Measurements from ENCODE around the gene NTN1. TPM values are rescaled to one million over a fixed set of nuclear protein-coding genes. Genes with fewer than 3 reads are reported as not detected.

The NTN1 gene
- total and polyA plus RNA-seq, 2 donors: 9.7 to 23.9 TPM

DNA sequence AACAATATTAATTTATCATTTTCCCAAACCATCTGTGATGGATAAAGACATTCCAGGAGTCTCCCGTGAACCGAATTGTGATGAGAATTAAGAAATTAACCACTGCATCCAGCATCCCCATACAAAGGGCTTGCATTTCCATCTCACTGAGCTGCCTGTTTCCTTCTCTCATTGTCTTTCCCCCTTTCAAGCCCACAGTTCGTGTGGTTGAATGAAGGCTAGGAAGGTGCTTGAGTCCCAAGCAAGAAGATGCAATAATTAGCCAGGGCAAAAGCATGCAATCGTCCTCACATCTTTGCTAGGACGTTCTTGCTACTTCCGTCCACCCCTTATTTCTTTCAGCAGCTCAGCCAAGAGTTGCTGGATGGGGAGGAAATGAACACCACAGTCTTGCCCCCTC, 146.1 kb downstream of the NTN1 start:
- Histone ChIP-seq H3K4me3 (ENCODE audit: low read depth, low read length) (no peak overlapping the region), H3K36me3 (ENCODE audit: insufficient read depth) (no peaks in the 10 kb centered on the region), H3K27ac (ENCODE audit: low read depth) (no peak overlapping the region), H3K4me1 (ENCODE audit: insufficient read depth) (peaks cover 2% of the 10 kb centered on the region)
- 87% methylated on average over 6 of the region's 6 CpGs for WGBS
- no peak for DNase-seq (ENCODE audit: extremely low spot score)

- DNase-seq (ENCODE audit: extremely low spot score): no peak
- peaks cover 2% of the 10 kb centered on the region for H3K4me1 ChIP-seq (ENCODE audit: insufficient read depth)
Observed at GRCh38 chr17:9169116-9169515, 147.8 kb downstream of the NTN1 start.

GRCh38 chr17:9170336-9170735, 149.0 kb downstream of the NTN1 start:
- Histone ChIP-seq H3K36me3 (ENCODE audit: insufficient read depth) (no peaks in the 10 kb centered on the region), H3K27ac (ENCODE audit: low read depth) (no peak overlapping the region), H3K4me3 (ENCODE audit: low read depth, low read length) (no peak overlapping the region), H3K4me1 (ENCODE audit: insufficient read depth) (no peaks in the 10 kb centered on the region)
- 84% methylated on average over 4 of the region's 4 CpGs for WGBS
- no peak for DNase-seq (ENCODE audit: extremely low spot score)

More at GRCh38 chr17:9169116-9169515, 147.8 kb downstream of the NTN1 start:
- WGBS: 95% methylated on average over 3 of the region's 3 CpGs
- Histone ChIP-seq H3K27ac (ENCODE audit: low read depth) (no peak overlapping the region), H3K36me3 (ENCODE audit: insufficient read depth) (no peaks in the 10 kb centered on the region), H3K4me3 (ENCODE audit: low read depth, low read length) (no peak overlapping the region)

DNA sequence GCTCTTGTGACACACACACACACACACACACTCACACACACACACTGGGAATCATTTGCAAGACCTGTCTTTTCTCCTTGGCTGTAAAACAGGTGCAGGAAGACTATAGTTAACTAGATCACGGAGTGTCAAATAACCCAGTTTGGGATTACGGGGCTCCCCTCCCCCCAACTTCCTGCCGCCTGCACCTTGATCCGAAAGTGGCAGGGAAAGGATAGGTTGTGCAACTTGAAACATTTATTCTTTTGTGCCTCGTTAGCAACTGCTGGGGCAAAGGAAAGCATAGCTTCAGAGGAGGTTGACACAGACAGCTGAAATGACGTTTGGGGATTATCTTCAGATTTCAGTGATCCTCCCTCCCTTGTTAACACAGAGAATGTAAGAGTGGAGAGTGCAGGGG, 149.5 kb downstream of the NTN1 start:
- Histone ChIP-seq H3K36me3 (ENCODE audit: insufficient read depth) (no peaks in the 10 kb centered on the region), H3K4me1 (ENCODE audit: insufficient read depth) (no peaks in the 10 kb centered on the region), H3K27ac (ENCODE audit: low read depth) (no peak overlapping the region), H3K4me3 (ENCODE audit: low read depth, low read length) (no peak overlapping the region)
- 69% methylated on average over 6 of the region's 6 CpGs for WGBS
- no peak for DNase-seq (ENCODE audit: extremely low spot score)

GRCh38 chr17:9173386-9173983, 152.2 kb downstream of the NTN1 start:
- Histone ChIP-seq H3K4me1 (ENCODE audit: insufficient read depth) (no peaks in the 10 kb centered on the region), H3K27ac (ENCODE audit: low read depth) (no peak overlapping the region), H3K4me3 (ENCODE audit: low read depth, low read length) (no peak overlapping the region), H3K36me3 (ENCODE audit: insufficient read depth) (no peaks in the 10 kb centered on the region)
- WGBS: 68% methylated on average over 7 of the region's 7 CpGs
- no peak for DNase-seq (ENCODE audit: extremely low spot score)

DNA sequence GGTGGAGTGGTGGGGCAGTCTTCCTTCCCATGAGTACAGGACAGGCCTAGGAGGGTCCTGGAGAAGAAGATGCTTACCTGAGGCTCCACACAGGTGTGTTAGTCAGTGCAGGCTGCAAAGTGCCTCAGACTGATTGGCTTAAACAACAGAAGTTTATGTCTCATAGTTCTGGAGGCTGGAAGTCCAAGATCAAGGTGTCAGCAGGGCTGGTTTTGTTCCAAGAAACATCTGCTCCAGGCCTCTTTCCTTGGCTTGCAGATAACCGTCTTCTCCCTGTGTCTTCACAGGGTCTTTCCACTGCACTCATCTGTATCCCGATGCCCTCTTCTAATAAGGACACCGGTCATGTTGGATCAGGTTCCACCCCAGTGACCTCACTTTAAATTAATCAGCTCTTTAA, 153.0 kb downstream of the NTN1 start:
- Histone ChIP-seq H3K4me1 (ENCODE audit: insufficient read depth) (no peaks in the 10 kb centered on the region), H3K27ac (ENCODE audit: low read depth) (no peak overlapping the region), H3K4me3 (ENCODE audit: low read depth, low read length) (no peak overlapping the region), H3K36me3 (ENCODE audit: insufficient read depth) (no peaks in the 10 kb centered on the region)
- no peak for DNase-seq (ENCODE audit: extremely low spot score)
- 97% methylated on average over 3 of the region's 3 CpGs for WGBS

- Histone ChIP-seq H3K36me3 (ENCODE audit: insufficient read depth) (no peaks in the 10 kb centered on the region), H3K27ac (ENCODE audit: low read depth) (no peak overlapping the region), H3K4me1 (ENCODE audit: insufficient read depth) (no peaks in the 10 kb centered on the region), H3K4me3 (ENCODE audit: low read depth, low read length) (no peak overlapping the region)
- no peak for DNase-seq (ENCODE audit: extremely low spot score)
- 91% methylated on average over 9 of the region's 9 CpGs for WGBS
Observed at GRCh38 chr17:9174779-9175574, 153.7 kb downstream of the NTN1 start.

GRCh38 chr17:9175700-9176467, 154.6 kb downstream of the NTN1 start:
- Histone ChIP-seq H3K36me3 (ENCODE audit: insufficient read depth) (no peaks in the 10 kb centered on the region), H3K4me1 (ENCODE audit: insufficient read depth) (no peaks in the 10 kb centered on the region), H3K4me3 (ENCODE audit: low read depth, low read length) (no peak overlapping the region), H3K27ac (ENCODE audit: low read depth) (no peak overlapping the region)
- 83% methylated on average over 14 of the region's 14 CpGs for WGBS
- DNase-seq (ENCODE audit: extremely low spot score): no peak

- H3K4me1 ChIP-seq (ENCODE audit: insufficient read depth): no peaks in the 10 kb centered on the region
- DNase-seq (ENCODE audit: extremely low spot score): no peak
Observed at GRCh38 chr17:9177212-9177611, 155.9 kb downstream of the NTN1 start.

GRCh38 chr17:9178319-9178718, 157.0 kb downstream of the NTN1 start:
- H3K4me1 ChIP-seq (ENCODE audit: insufficient read depth): no peaks in the 10 kb centered on the region
- no peak overlapping the region for H3K27ac ChIP-seq (ENCODE audit: low read depth)
- DNase-seq (ENCODE audit: extremely low spot score): no peak
- H3K4me3 ChIP-seq (ENCODE audit: low read depth, low read length): no peak overlapping the region
- 58% methylated on average over 9 of the region's 9 CpGs for WGBS
- H3K36me3 ChIP-seq (ENCODE audit: insufficient read depth): no peaks in the 10 kb centered on the region

More at GRCh38 chr17:9177212-9177611, 155.9 kb downstream of the NTN1 start:
- H3K4me3 ChIP-seq (ENCODE audit: low read depth, low read length): no peak overlapping the region
- H3K36me3 ChIP-seq (ENCODE audit: insufficient read depth): no peaks in the 10 kb centered on the region
- no peak overlapping the region for H3K27ac ChIP-seq (ENCODE audit: low read depth)
- 59% methylated on average over 15 of the region's 15 CpGs for WGBS

- H3K4me1 ChIP-seq (ENCODE audit: insufficient read depth): no peaks in the 10 kb centered on the region
- no peaks in the 10 kb centered on the region for H3K36me3 ChIP-seq (ENCODE audit: insufficient read depth)
- DNase-seq (ENCODE audit: extremely low spot score): no peak
- no peak overlapping the region for H3K27ac ChIP-seq (ENCODE audit: low read depth)
- WGBS: 91% methylated on average over 14 of the region's 14 CpGs
- H3K4me3 ChIP-seq (ENCODE audit: low read depth, low read length): no peak overlapping the region
Observed at GRCh38 chr17:9179602-9180001, 158.3 kb downstream of the NTN1 start.

GRCh38 chr17:9181640-9182039, 160.3 kb downstream of the NTN1 start:
- WGBS: 88% methylated on average over 4 of the region's 4 CpGs
- H3K4me3 ChIP-seq (ENCODE audit: low read depth, low read length): no peak overlapping the region
- no peak overlapping the region for H3K27ac ChIP-seq (ENCODE audit: low read depth)
- H3K4me1 ChIP-seq (ENCODE audit: insufficient read depth): peaks cover 2% of the 10 kb centered on the region
- no peaks in the 10 kb centered on the region for H3K36me3 ChIP-seq (ENCODE audit: insufficient read depth)
- DNase-seq (ENCODE audit: extremely low spot score): no peak

GRCh38 chr17:9183306-9183705, 162.0 kb downstream of the NTN1 start:
- Histone ChIP-seq H3K4me3 (ENCODE audit: low read depth, low read length) (no peak overlapping the region), H3K27ac (ENCODE audit: low read depth) (no peak overlapping the region), H3K4me1 (ENCODE audit: insufficient read depth) (peaks cover 2% of the 10 kb centered on the region), H3K36me3 (ENCODE audit: insufficient read depth) (no peaks in the 10 kb centered on the region)
- no peak for DNase-seq (ENCODE audit: extremely low spot score)
- WGBS: 87% methylated on average over 14 of the region's 14 CpGs

DNA sequence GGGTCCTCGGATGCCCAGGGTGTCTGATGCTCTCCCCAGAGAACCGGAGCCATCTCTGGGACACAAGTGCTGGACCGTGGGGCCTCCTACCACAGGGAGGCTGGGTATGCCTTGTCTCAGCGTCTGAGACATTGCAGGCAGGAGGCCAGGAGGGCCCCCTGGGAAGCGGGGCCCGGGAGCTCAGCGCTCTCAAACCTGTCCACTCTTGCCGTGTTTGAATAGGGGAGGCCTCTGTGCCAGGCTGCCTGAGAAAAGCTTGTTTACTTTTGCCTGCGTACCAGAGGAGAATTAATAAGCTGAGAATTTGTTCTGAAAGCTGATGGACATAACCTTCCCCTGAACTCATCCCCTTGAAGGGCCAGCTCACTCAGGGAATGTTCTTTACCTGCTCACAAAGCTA, 163.8 kb downstream of the NTN1 start:
- Histone ChIP-seq H3K27ac (ENCODE audit: low read depth) (peak overlapping the region; percentile 55), H3K4me3 (ENCODE audit: low read depth, low read length) (no peak overlapping the region), H3K4me1 (ENCODE audit: insufficient read depth) (peaks cover 2% of the 10 kb centered on the region), H3K36me3 (ENCODE audit: insufficient read depth) (no peaks in the 10 kb centered on the region)
- 40% methylated on average over 9 of the region's 9 CpGs for WGBS
- peak; percentile 65 for DNase-seq (ENCODE audit: extremely low spot score)
